OCI-LY3 (cell line): ENCODE measurements around the gene GPR137.

Experiments used
- EZH2phosphoT487 ChIP-seq: fragments of 200-600 bp; shearing (Covaris generic); IDR thresholded peaks from 2 replicates; pipeline ENCODE4 v1.6.1; 2018; ENCODE audit warnings: antibody characterized with exemption, mixed run types, low read depth
- TF ChIP-seq, protein P1 (sequence below): fragments of 200-600, 300-600 bp; sonication (generic); IDR thresholded peaks from 2 replicates; pipeline ENCODE4 v1.5.1; 2014; ENCODE audit warnings: antibody characterized with exemption, low read length, low read depth

- TF ChIP-seq, protein P1, sequence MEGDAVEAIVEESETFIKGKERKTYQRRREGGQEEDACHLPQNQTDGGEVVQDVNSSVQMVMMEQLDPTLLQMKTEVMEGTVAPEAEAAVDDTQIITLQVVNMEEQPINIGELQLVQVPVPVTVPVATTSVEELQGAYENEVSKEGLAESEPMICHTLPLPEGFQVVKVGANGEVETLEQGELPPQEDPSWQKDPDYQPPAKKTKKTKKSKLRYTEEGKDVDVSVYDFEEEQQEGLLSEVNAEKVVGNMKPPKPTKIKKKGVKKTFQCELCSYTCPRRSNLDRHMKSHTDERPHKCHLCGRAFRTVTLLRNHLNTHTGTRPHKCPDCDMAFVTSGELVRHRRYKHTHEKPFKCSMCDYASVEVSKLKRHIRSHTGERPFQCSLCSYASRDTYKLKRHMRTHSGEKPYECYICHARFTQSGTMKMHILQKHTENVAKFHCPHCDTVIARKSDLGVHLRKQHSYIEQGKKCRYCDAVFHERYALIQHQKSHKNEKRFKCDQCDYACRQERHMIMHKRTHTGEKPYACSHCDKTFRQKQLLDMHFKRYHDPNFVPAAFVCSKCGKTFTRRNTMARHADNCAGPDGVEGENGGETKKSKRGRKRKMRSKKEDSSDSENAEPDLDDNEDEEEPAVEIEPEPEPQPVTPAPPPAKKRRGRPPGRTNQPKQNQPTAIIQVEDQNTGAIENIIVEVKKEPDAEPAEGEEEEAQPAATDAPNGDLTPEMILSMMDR, result no peak
- TF ChIP-seq EZH2phosphoT487, result no peak
Measured at GRCh38 chr11:64296236-64296635, 10.6 kb downstream of the GPR137 start.
